NCI-H345 (cell line): ENCODE measurements around the gene CAMK1D.
A peak's percentile ranks its signal among the peaks of the same experiment; 100 is the strongest.
"Not testable (repeated sequence)": the region's sequence is repeated elsewhere in the genome, so short reads cannot be mapped to it uniquely, and the experiment has no call there.

ENCODE experiments used
- DNase-seq: peaks from one replicate; lab custom pipeline; 2025; lab: John Stamatoyannopoulos, UW

The CAMK1D gene

GRCh38 chr10:12795315-12796110 is 446.2 kb downstream of the CAMK1D start:
- no peak for DNase-seq

- no peak for DNase-seq
These were observed 447.2 kb downstream of the CAMK1D start for GRCh38 chr10:12796401-12797160.

- peak; percentile 50 for DNase-seq
These were observed 448.3 kb downstream of the CAMK1D start for GRCh38 chr10:12797471-12798262.

GRCh38 chr10:12799144-12799543 is 449.8 kb downstream of the CAMK1D start:
- no peak for DNase-seq

- no peak for DNase-seq
These were observed 450.4 kb downstream of the CAMK1D start for GRCh38 chr10:12799714-12800113.

GRCh38 chr10:12800302-12800701 is 451.0 kb downstream of the CAMK1D start:
- DNase-seq: no peak

- DNase-seq: no peak
These were observed 452.1 kb downstream of the CAMK1D start for GRCh38 chr10:12801214-12802087.

- DNase-seq: no peak
These were observed 454.4 kb downstream of the CAMK1D start for GRCh38 chr10:12803776-12804175.

GRCh38 chr10:12806228-12807095 is 457.1 kb downstream of the CAMK1D start:
- no peak for DNase-seq

- DNase-seq: no peak
These were observed 457.9 kb downstream of the CAMK1D start for GRCh38 chr10:12807096-12807755.

GRCh38 chr10:12808014-12808613 is 458.8 kb downstream of the CAMK1D start:
- DNase-seq: no peak

GRCh38 chr10:12810046-12810445 is 460.7 kb downstream of the CAMK1D start:
- DNase-seq: not testable (repeated sequence)

GRCh38 chr10:12811826-12812225 is 462.5 kb downstream of the CAMK1D start:
- no peak for DNase-seq

- no peak for DNase-seq
These were observed 463.2 kb downstream of the CAMK1D start for GRCh38 chr10:12812571-12812970.

- DNase-seq: no peak
These were observed 464.8 kb downstream of the CAMK1D start for GRCh38 chr10:12814166-12814565.

GRCh38 chr10:12819071-12819470 is 469.7 kb downstream of the CAMK1D start:
- no peak for DNase-seq

GRCh38 chr10:12819656-12820055 is 470.3 kb downstream of the CAMK1D start:
- DNase-seq: no peak

- DNase-seq: no peak
These were observed 473.0 kb downstream of the CAMK1D start for GRCh38 chr10:12822126-12822892.

- no peak for DNase-seq
These were observed 473.5 kb downstream of the CAMK1D start for GRCh38 chr10:12822893-12823170.
